ENCODE results near the gene DOCK7.
"Not testable (repeated sequence)": the region's sequence is repeated elsewhere in the genome, so short reads cannot be mapped to it uniquely, and the experiment has no call there.

The DOCK7 gene

GRCh38 chr1:62687903-62688686 is at the start of gene DOCK7:
Gene DOCK7 (minus strand): TSS chr1:62688386. CDS start chr1:62688264, 122 bp downstream.
- no peak for DNase-seq (ENCODE audit: low read depth, low spot score)

- DNase-seq (ENCODE audit: low read depth, low spot score) = no peak
Measured at GRCh38 chr1:62735491-62736171, 47.4 kb upstream of the DOCK7 start.

GRCh38 chr1:62732331-62732730 is 44.1 kb upstream of the DOCK7 start:
- no peak for DNase-seq (ENCODE audit: low read depth, low spot score)

GRCh38 chr1:62728963-62729362 is 40.8 kb upstream of the DOCK7 start:
- DNase-seq (ENCODE audit: low read depth, low spot score) = no peak

- DNase-seq (ENCODE audit: low read depth, low spot score) = no peak
Measured at GRCh38 chr1:62727656-62728407, 39.6 kb upstream of the DOCK7 start.

- no peak for DNase-seq (ENCODE audit: low read depth, low spot score)
Measured at GRCh38 chr1:62726011-62726442, 37.8 kb upstream of the DOCK7 start.

GRCh38 chr1:62725255-62725654 is 37.1 kb upstream of the DOCK7 start:
- DNase-seq (ENCODE audit: low read depth, low spot score) = no peak

- no peak for DNase-seq (ENCODE audit: low read depth, low spot score)
Measured at GRCh38 chr1:62724430-62724829, 36.2 kb upstream of the DOCK7 start.

GRCh38 chr1:62723883-62724282 is 35.7 kb upstream of the DOCK7 start:
- DNase-seq (ENCODE audit: low read depth, low spot score) = no peak

- DNase-seq (ENCODE audit: low read depth, low spot score) = no peak
Measured at GRCh38 chr1:62722796-62723195, 34.6 kb upstream of the DOCK7 start.

- DNase-seq (ENCODE audit: low read depth, low spot score) = no peak
Measured at GRCh38 chr1:62720946-62721554, 32.9 kb upstream of the DOCK7 start.

- not testable (repeated sequence) for DNase-seq (ENCODE audit: low read depth, low spot score)
Measured at GRCh38 chr1:62718400-62718799, 30.2 kb upstream of the DOCK7 start.

GRCh38 chr1:62717483-62717882 is 29.3 kb upstream of the DOCK7 start:
- no peak for DNase-seq (ENCODE audit: low read depth, low spot score)

- DNase-seq (ENCODE audit: low read depth, low spot score) = no peak
Measured at GRCh38 chr1:62716397-62716796, 28.2 kb upstream of the DOCK7 start.

GRCh38 chr1:62712336-62713243 is 24.4 kb upstream of the DOCK7 start:
- DNase-seq (ENCODE audit: low read depth, low spot score) = no peak

- no peak for DNase-seq (ENCODE audit: low read depth, low spot score)
Measured at GRCh38 chr1:62707744-62708120, 19.5 kb upstream of the DOCK7 start.

GRCh38 chr1:62706985-62707743 is 19.0 kb upstream of the DOCK7 start:
- no peak for DNase-seq (ENCODE audit: low read depth, low spot score)

GRCh38 chr1:62698161-62698560 is 10.0 kb upstream of the DOCK7 start:
- not testable (repeated sequence) for DNase-seq (ENCODE audit: low read depth, low spot score)

- not testable (repeated sequence) for DNase-seq (ENCODE audit: low read depth, low spot score)
Measured at GRCh38 chr1:62694479-62694878, 6.3 kb upstream of the DOCK7 start.

- DNase-seq (ENCODE audit: low read depth, low spot score) = no peak
Measured at GRCh38 chr1:62693123-62693522, 4.9 kb upstream of the DOCK7 start.
